ENCODE data around the gene LIN9. TPM values are rescaled to one million over a fixed set of nuclear protein-coding genes. Genes with fewer than 3 reads are reported as not detected.
"Not testable (repeated sequence)": the region's sequence is repeated elsewhere in the genome, so short reads cannot be mapped to it uniquely, and the experiment has no call there.

LIN9 gene
- total RNA-seq, 1 donor from 2014 or later, result 10.5 TPM

DNA sequence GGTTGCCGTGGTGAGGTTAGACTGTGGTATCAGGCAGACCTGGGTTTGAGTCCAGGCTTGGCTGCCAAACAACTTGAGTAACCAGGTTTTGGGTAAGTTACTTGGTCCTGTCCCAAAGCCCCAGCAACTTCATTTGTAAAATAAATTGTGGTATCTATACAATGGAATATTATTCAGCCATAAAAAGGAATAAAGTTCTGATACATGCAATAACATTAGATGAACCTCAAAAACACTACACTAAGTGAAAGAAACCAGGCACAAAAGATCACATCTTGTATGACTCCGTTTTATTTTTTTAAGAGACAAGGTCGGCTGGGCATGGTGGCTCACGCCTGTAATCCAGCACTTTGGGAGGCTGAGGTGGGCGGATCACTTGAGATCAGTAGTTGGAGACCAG, 101.9 kb downstream of the LIN9 start:
- DNase-seq (ENCODE audit: extremely low spot score, unreplicated experiment), result no peak
- TF ChIP-seq, protein P1, sequence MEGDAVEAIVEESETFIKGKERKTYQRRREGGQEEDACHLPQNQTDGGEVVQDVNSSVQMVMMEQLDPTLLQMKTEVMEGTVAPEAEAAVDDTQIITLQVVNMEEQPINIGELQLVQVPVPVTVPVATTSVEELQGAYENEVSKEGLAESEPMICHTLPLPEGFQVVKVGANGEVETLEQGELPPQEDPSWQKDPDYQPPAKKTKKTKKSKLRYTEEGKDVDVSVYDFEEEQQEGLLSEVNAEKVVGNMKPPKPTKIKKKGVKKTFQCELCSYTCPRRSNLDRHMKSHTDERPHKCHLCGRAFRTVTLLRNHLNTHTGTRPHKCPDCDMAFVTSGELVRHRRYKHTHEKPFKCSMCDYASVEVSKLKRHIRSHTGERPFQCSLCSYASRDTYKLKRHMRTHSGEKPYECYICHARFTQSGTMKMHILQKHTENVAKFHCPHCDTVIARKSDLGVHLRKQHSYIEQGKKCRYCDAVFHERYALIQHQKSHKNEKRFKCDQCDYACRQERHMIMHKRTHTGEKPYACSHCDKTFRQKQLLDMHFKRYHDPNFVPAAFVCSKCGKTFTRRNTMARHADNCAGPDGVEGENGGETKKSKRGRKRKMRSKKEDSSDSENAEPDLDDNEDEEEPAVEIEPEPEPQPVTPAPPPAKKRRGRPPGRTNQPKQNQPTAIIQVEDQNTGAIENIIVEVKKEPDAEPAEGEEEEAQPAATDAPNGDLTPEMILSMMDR (conservative IDR thresholded peaks at IDR 0.05), result no peak
- Mint-ChIP-seq H3K27ac (no peak overlapping the region), H3K4me1 (ENCODE audit: unreplicated experiment) (peaks cover 6% of the 10 kb centered on the region), H3K27me3 (no peaks in the 10 kb centered on the region), H3K9me3 (no peaks in the 10 kb centered on the region), H3K4me3 (no peak overlapping the region), H3K36me3 (no peaks in the 10 kb centered on the region)

DNA sequence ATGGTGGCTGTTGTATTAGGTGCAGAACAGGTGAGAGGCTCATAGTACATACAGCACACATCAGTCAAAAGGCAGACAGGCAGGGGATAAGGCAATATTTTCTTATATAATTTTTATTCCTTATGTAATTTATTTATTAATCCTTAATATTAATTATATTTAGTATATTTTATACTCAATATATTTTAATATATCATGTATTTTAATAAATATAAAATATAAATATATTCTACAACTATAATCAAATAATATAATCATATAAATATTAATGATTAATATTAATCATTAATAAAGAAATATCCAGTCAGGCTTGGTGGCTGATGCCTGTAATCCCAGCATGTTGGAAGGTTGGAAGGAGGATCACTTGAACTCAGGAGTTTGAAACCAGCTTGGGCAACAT, 104.8 kb downstream of the LIN9 start:
- no peak for DNase-seq (ENCODE audit: extremely low spot score, unreplicated experiment)
- H3K4me1 Mint-ChIP-seq (ENCODE audit: unreplicated experiment), result no peaks in the 10 kb centered on the region
- TF ChIP-seq, protein P1 (conservative IDR thresholded peaks at IDR 0.05), result no peak
- H3K27ac Mint-ChIP-seq, result no peak overlapping the region
- no peaks in the 10 kb centered on the region for H3K27me3 Mint-ChIP-seq
- H3K36me3 Mint-ChIP-seq, result no peaks in the 10 kb centered on the region
- no peaks in the 10 kb centered on the region for H3K9me3 Mint-ChIP-seq
- H3K4me3 Mint-ChIP-seq, result no peak overlapping the region

DNA sequence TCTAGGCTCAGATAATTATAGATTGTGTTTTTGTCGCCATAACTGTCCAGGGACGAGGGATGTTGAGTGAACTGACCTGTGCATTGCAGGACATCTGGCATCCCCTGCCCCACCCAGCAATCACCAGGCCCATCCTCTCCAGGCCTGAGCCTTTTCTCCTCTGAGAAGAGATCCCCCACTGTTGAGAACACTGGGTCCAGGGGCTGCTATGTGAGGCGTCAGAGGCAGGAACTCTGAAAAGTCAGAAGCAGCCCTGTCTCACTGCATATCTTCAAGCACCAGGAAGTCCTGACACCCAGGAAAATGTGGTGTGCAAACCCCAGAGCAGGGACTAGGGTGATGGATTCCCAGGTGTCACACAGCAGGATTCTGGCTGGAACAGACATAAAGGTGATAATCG, 105.3 kb downstream of the LIN9 start:
- Mint-ChIP-seq H3K4me3 (no peak overlapping the region), H3K27me3 (no peaks in the 10 kb centered on the region), H3K9me3 (no peaks in the 10 kb centered on the region), H3K4me1 (ENCODE audit: unreplicated experiment) (no peaks in the 10 kb centered on the region), H3K27ac (no peak overlapping the region), H3K36me3 (no peaks in the 10 kb centered on the region)
- TF ChIP-seq, protein P1 (conservative IDR thresholded peaks at IDR 0.05), result no peak
- no peak for DNase-seq (ENCODE audit: extremely low spot score, unreplicated experiment)

DNA sequence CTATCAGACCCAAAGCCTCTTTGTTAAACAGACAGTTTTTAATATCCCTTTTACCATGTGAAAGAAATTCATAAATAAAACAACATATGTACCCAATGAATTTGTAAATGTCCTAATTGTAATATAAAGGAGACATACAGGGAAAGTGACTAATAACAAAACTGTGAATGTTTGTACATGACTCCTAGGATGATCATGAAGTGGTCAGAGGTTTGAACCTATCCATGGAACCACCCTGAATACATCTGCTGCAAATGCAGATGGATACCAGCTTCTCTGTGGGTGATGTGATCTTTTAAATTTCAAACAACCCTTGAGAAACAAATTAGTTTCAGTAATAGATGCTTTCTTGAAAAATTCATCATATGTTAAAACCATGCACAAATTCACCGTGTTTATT, 105.7 kb downstream of the LIN9 start:
- Mint-ChIP-seq H3K36me3 (no peaks in the 10 kb centered on the region), H3K27me3 (no peaks in the 10 kb centered on the region), H3K4me3 (no peak overlapping the region), H3K4me1 (ENCODE audit: unreplicated experiment) (no peaks in the 10 kb centered on the region), H3K27ac (no peak overlapping the region), H3K9me3 (no peaks in the 10 kb centered on the region)
- no peak for DNase-seq (ENCODE audit: extremely low spot score, unreplicated experiment)
- TF ChIP-seq, protein P1 (conservative IDR thresholded peaks at IDR 0.05), result no peak

DNA sequence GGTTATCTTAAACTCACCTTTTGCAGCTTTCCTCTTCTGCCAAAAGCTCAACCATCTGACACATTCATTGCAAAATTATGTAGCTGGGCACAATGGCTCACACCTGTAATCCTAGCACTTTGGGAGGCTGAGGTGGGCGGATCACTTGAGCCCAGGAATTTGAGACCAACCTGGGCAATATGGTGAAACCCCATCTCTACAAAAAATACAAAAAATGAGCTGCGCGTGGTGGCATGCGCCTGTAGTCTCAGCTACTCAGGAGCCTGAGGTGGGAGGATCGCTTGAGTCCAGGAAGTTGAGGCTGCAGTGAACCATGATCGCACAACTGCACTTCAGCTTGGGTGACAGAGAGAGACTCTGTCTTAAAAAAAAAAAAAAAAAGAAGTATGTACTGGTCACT, 106.3 kb downstream of the LIN9 start:
- not testable (repeated sequence) for H3K27me3 Mint-ChIP-seq; H3K4me3 Mint-ChIP-seq; H3K4me1 Mint-ChIP-seq (ENCODE audit: unreplicated experiment); H3K9me3 Mint-ChIP-seq; H3K27ac Mint-ChIP-seq; DNase-seq (ENCODE audit: extremely low spot score, unreplicated experiment); H3K36me3 Mint-ChIP-seq

DNA sequence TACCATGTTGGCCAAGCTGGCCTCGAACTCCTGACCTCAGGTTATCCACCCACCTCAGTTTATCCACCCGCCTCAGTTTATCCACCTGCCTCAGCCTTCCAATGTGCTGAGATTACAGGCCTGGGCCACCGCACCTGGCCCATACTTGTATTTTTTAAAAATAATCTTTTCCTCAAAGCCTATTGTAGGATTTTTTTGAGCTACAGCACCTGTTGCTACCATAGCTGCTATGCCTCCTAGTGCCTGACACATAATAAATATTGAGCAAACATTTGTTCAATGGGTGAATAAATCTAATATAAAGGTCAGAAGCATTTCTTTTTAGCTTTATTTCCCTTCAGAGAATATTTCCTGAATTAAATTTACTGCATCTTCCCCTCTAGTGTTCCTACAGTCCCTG, 106.7 kb downstream of the LIN9 start:
- Mint-ChIP-seq H3K4me3 (no peak overlapping the region), H3K27me3 (no peaks in the 10 kb centered on the region), H3K9me3 (no peaks in the 10 kb centered on the region), H3K4me1 (ENCODE audit: unreplicated experiment) (no peaks in the 10 kb centered on the region), H3K27ac (no peak overlapping the region), H3K36me3 (no peaks in the 10 kb centered on the region)
- DNase-seq (ENCODE audit: extremely low spot score, unreplicated experiment), result no peak
- TF ChIP-seq, protein P1 (conservative IDR thresholded peaks at IDR 0.05), result no peak

Measured in type B pancreatic cell (in vitro differentiated cells).